ENCODE measurements around the gene SNX13.

DNA sequence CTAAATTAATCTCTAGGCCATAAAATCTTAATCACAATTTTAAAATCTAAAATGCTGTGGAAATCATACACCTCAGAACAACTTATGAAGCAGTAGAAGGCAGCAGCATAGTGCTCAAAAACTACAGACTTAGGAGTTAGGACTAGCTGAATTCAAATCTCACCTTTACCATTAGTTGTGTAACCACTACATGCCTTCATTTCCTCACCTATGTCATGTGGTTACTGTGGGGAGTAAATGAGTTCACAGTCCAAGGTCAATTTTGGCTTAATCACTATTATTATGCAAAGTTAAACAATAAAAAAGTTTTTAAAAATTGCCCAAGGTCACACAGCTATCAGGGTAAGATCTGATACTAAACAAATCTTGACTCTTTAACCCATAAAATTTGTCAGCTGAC lies 37.0 kb downstream of the SNX13 start:
- TF ChIP-seq, protein P1, sequence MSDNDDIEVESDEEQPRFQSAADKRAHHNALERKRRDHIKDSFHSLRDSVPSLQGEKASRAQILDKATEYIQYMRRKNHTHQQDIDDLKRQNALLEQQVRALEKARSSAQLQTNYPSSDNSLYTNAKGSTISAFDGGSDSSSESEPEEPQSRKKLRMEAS (IDR thresholded peaks at IDR 0.05; ENCODE audit: insufficient read depth, insufficient read length): no peak
- TF ChIP-seq, protein P2, sequence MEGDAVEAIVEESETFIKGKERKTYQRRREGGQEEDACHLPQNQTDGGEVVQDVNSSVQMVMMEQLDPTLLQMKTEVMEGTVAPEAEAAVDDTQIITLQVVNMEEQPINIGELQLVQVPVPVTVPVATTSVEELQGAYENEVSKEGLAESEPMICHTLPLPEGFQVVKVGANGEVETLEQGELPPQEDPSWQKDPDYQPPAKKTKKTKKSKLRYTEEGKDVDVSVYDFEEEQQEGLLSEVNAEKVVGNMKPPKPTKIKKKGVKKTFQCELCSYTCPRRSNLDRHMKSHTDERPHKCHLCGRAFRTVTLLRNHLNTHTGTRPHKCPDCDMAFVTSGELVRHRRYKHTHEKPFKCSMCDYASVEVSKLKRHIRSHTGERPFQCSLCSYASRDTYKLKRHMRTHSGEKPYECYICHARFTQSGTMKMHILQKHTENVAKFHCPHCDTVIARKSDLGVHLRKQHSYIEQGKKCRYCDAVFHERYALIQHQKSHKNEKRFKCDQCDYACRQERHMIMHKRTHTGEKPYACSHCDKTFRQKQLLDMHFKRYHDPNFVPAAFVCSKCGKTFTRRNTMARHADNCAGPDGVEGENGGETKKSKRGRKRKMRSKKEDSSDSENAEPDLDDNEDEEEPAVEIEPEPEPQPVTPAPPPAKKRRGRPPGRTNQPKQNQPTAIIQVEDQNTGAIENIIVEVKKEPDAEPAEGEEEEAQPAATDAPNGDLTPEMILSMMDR (IDR thresholded peaks at IDR 0.05; ENCODE audit: extremely low read depth in 1 of 2, insufficient read depth in 1 of 2, low read depth in 1 of 2, low read length in 2 of 2): no peak
- TF ChIP-seq POLR2A (IDR thresholded peaks at IDR 0.05; ENCODE audit: low read depth, low read length) (no peak), EZH2 (IDR thresholded peaks at IDR 0.05; ENCODE audit: borderline replicate concordance, low read depth, low read length, severe bottlenecking) (no peak), POLR2AphosphoS5 (IDR thresholded peaks at IDR 0.05; ENCODE audit: insufficient read depth, low read depth, low read length) (no peak), JUN (IDR thresholded peaks at IDR 0.05; ENCODE audit: borderline replicate concordance, insufficient read depth, insufficient read length, low read depth) (no peak), GATA2 (IDR thresholded peaks at IDR 0.05; ENCODE audit: insufficient read depth, insufficient read length, low read depth, low read length) (no peak)
